Fibroblast of mammary gland (primary cell): Measurements from ENCODE around the gene HNRNPDL.

ENCODE experiments used
- DNase-seq: peaks from one replicate; pipeline ENCODE4 v3.0.0-alpha.2; 2010; ENCODE audit warnings: low read depth
- H3K4me3 ChIP-seq: 2 replicates; pipeline ENCODE4 v1.5.1; 2011; ENCODE audit warnings: low read depth, mild to moderate bottlenecking, low read length, moderate library complexity; ENCODE audit not compliant: control insufficient read depth
- CTCF ChIP-seq: conservative IDR thresholded peaks from 2 replicates; pipeline ENCODE4 v1.5.1; 2011; ENCODE audit warnings: low read depth, low read length, inconsistent platforms; ENCODE audit not compliant: control insufficient read depth, insufficient read depth

Gene HNRNPDL

GRCh38 chr4:82463221-82463620 is 33.0 kb upstream of the HNRNPDL start:
- no peak for DNase-seq
- TF ChIP-seq CTCF, result no peak
- no peak overlapping the region for H3K4me3 ChIP-seq

- no peak overlapping the region for H3K4me3 ChIP-seq
- peak; percentile 72 for TF ChIP-seq CTCF
- peak; percentile 89 for DNase-seq
These were observed 32.2 kb upstream of the HNRNPDL start for GRCh38 chr4:82462415-82462831.

GRCh38 chr4:82461710-82462109 is 31.4 kb upstream of the HNRNPDL start:
- no peak for TF ChIP-seq CTCF
- no peak for DNase-seq
- no peak overlapping the region for H3K4me3 ChIP-seq

- TF ChIP-seq CTCF, result no peak
- no peak overlapping the region for H3K4me3 ChIP-seq
- DNase-seq, result no peak
These were observed 28.5 kb upstream of the HNRNPDL start for GRCh38 chr4:82458729-82459128.

- no peak for TF ChIP-seq CTCF
- no peak for DNase-seq
- H3K4me3 ChIP-seq, result no peak overlapping the region
These were observed 27.0 kb upstream of the HNRNPDL start for GRCh38 chr4:82457266-82457665.

GRCh38 chr4:82452026-82452425 is 21.8 kb upstream of the HNRNPDL start:
- no peak for TF ChIP-seq CTCF
- DNase-seq, result no peak
- no peak overlapping the region for H3K4me3 ChIP-seq
